ENCODE data around the gene GPC6.
A peak's percentile ranks its signal among the peaks of the same experiment; 100 is the strongest.

GPC6 gene

DNA sequence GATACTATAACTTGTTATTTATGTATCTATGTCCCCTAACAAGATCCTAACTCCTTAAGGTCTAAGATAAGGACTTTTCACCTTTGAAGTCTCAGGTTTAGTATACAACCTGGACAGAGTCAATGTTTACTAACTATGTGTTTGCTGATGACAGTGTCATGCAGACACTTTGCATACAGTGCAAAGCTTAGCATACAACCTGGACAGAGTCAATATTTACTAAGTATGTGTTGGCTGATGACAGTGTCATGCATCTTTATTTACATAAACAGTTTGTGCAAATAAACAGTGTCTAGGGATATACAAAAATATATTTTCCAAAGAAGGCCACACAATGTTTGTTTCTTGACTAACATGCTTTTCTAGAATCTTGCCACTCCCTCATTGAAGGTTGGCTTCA, 1218.2 kb downstream of the GPC6 start:
- no peak for ATAC-seq
- no peak for DNase-seq (ENCODE audit: low spot score in 2 of 2)
- Mint-ChIP-seq H3K9me3 (no peaks in the 10 kb centered on the region), H3K27ac (no peak overlapping the region), H3K36me3 (no peaks in the 10 kb centered on the region), H3K4me1 (no peaks in the 10 kb centered on the region), H3K4me3 (no peak overlapping the region)

GRCh38 chr13:94454334-94454733, 1227.7 kb downstream of the GPC6 start:
- Mint-ChIP-seq H3K27ac (no peak overlapping the region), H3K9me3 (no peaks in the 10 kb centered on the region), H3K4me1 (no peaks in the 10 kb centered on the region), H3K36me3 (no peaks in the 10 kb centered on the region), H3K4me3 (no peak overlapping the region)
- DNase-seq (ENCODE audit: low spot score in 2 of 2) (no peak), ATAC-seq (no peak)

DNA sequence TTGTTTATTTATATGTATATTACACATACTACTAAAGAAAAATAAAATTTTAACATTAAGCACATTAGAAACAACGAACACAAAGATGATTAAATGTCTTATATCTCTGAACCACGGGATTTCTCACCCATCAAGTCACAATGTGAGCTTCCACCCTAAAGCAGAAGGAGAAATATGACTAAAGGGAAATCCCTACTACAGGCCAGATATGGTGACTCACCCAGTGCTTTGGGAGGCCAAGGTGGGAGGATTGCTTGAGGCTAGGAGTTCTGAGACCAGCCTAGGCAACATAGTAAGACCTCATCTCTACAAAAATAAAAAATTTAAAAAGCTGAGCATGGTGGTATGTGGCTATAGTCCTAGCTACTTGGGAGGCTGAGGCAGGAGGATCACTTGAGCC, 1228.3 kb downstream of the GPC6 start:
- no peaks in the 10 kb centered on the region for H3K4me1 Mint-ChIP-seq
- no peak overlapping the region for H3K27ac Mint-ChIP-seq
- no peak overlapping the region for H3K4me3 Mint-ChIP-seq
- DNase-seq (ENCODE audit: low spot score in 2 of 2), result no peak
- H3K9me3 Mint-ChIP-seq, result no peaks in the 10 kb centered on the region
- no peaks in the 10 kb centered on the region for H3K36me3 Mint-ChIP-seq
- ATAC-seq, result peak; percentile 90

- DNase-seq (ENCODE audit: low spot score in 2 of 2), result no peak
- no peak for ATAC-seq
- Mint-ChIP-seq H3K27ac (no peak overlapping the region), H3K9me3 (no peaks in the 10 kb centered on the region), H3K36me3 (no peaks in the 10 kb centered on the region), H3K4me3 (no peak overlapping the region), H3K4me1 (no peaks in the 10 kb centered on the region)
Observed at GRCh38 chr13:94455414-94455813, 1228.8 kb downstream of the GPC6 start.
